Lower leg skin (tissue), 3 donors: ENCODE measurements around the gene KLHL25.

Experiments
- POLR2A ChIP-seq, 2 donors: fragments of 450-650 bp; IDR thresholded peaks; one replicate each; pipeline ENCODE4 v1.6.1; 2016 to 2017; ENCODE audit warnings: antibody characterized with exemption in 2 of 2, mild to moderate bottlenecking in 1 of 2, moderate library complexity in 1 of 2
- TF ChIP-seq, protein P1 (sequence below), 3 donors: fragments of 450-650 bp; IDR thresholded peaks; one replicate each; pipeline ENCODE4 v1.5.1; 2016; ENCODE audit warnings: antibody characterized with exemption in 3 of 3, mild to moderate bottlenecking in 3 of 3, moderate library complexity in 2 of 3

DNA sequence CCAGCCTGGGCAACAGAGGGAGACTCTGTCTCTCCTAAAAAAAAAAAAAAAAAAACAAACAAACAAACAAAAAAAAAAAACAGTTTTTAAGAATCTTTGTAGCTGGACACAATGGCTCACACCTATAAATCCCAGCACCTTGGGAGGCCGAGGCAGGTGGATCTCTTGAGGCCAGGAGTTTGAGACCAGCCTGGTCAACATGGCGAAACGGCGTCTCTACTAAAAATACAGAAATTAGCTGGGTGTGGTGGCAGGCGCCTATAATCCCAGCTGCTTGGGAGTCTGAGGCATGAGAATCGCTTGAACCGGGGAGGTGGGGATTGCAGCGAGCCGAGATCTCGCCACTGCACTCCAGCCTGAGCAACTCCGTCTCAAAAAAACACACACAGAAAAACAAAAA is 53.1 kb downstream of the KLHL25 start:
- TF ChIP-seq, protein P1, sequence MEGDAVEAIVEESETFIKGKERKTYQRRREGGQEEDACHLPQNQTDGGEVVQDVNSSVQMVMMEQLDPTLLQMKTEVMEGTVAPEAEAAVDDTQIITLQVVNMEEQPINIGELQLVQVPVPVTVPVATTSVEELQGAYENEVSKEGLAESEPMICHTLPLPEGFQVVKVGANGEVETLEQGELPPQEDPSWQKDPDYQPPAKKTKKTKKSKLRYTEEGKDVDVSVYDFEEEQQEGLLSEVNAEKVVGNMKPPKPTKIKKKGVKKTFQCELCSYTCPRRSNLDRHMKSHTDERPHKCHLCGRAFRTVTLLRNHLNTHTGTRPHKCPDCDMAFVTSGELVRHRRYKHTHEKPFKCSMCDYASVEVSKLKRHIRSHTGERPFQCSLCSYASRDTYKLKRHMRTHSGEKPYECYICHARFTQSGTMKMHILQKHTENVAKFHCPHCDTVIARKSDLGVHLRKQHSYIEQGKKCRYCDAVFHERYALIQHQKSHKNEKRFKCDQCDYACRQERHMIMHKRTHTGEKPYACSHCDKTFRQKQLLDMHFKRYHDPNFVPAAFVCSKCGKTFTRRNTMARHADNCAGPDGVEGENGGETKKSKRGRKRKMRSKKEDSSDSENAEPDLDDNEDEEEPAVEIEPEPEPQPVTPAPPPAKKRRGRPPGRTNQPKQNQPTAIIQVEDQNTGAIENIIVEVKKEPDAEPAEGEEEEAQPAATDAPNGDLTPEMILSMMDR (IDR thresholded peaks at IDR 0.05) = no peak
- TF ChIP-seq POLR2A (IDR thresholded peaks at IDR 0.05) = no peak
